Vagina (tissue), 2 donors: ENCODE data around the gene SLC22A14.

Source experiments
- POLR2A ChIP-seq, 2 donors: fragments of 450-650 bp; IDR thresholded peaks; one replicate each; pipeline ENCODE4 v1.6.1; 2017; ENCODE audit warnings: antibody characterized with exemption in 2 of 2, mild to moderate bottlenecking in 2 of 2, moderate library complexity in 2 of 2
- POLR2AphosphoS5 ChIP-seq, 2 donors: sonication (generic); formaldehyde crosslinking; IDR thresholded peaks; one replicate each; pipeline ENCODE4 v1.9.0; 2017; ENCODE audit warnings: antibody characterized with exemption in 2 of 2, mild to moderate bottlenecking in 2 of 2, low read depth in 1 of 2; ENCODE audit not compliant: insufficient read depth in 1 of 2
- TF ChIP-seq, protein P1 (sequence below), 3 experiments: fragments of 450-650 bp in 2 of 3; fragments of 200-600 bp in 1 of 3; sonication (generic) in 1 of 3; IDR thresholded peaks; one replicate each; pipeline ENCODE4 v1.5.1; 2017 to 2019; ENCODE audit warnings: antibody characterized with exemption in 3 of 3, mild to moderate bottlenecking in 2 of 3, moderate library complexity in 2 of 3

DNA sequence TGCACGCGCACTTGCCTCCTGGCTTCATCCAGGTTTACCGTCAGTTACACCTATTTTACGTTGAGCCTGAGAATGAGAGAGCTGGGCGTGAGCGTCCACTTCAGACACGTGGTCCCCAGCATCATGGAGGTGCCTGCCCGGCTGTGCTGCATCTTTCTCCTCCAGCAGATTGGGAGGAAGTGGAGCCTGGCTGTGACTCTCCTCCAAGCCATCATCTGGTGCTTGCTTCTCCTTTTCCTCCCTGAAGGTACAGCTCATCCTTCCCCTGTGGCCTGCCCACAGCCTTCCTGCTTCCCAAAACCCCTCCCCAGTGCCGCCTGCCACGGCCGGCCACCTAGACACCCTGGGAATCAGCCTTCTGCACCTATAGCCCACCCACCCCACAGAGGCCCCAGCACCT, 31.6 kb downstream of the SLC22A14 start:
- TF ChIP-seq, protein P1, sequence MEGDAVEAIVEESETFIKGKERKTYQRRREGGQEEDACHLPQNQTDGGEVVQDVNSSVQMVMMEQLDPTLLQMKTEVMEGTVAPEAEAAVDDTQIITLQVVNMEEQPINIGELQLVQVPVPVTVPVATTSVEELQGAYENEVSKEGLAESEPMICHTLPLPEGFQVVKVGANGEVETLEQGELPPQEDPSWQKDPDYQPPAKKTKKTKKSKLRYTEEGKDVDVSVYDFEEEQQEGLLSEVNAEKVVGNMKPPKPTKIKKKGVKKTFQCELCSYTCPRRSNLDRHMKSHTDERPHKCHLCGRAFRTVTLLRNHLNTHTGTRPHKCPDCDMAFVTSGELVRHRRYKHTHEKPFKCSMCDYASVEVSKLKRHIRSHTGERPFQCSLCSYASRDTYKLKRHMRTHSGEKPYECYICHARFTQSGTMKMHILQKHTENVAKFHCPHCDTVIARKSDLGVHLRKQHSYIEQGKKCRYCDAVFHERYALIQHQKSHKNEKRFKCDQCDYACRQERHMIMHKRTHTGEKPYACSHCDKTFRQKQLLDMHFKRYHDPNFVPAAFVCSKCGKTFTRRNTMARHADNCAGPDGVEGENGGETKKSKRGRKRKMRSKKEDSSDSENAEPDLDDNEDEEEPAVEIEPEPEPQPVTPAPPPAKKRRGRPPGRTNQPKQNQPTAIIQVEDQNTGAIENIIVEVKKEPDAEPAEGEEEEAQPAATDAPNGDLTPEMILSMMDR (IDR thresholded peaks at IDR 0.05), result no peak
- no peak for TF ChIP-seq POLR2A (IDR thresholded peaks at IDR 0.05)
- no peak for TF ChIP-seq POLR2AphosphoS5 (IDR thresholded peaks at IDR 0.05; ENCODE audit: insufficient read depth in 1 of 2, low read depth in 1 of 2)
